ENCODE measurements around the gene EPSTI1. TPM values are rescaled to one million over a fixed set of nuclear protein-coding genes. Genes with fewer than 3 reads are reported as not detected.

The EPSTI1 gene
- total RNA-seq, 1 donor from 2014 or later, result 3.4 TPM

- no peak for ATAC-seq
Observed at GRCh38 chr13:42836930-42837690, 154.9 kb downstream of the EPSTI1 start.

Other genes with a start within 250 kb of the EPSTI1 start
- not detected for gene FAM216B, start 210.7 kb downstream of the EPSTI1 start, total RNA-seq
- gene DNAJC15, start 31.3 kb upstream of the EPSTI1 start, total RNA-seq, result 4.9 TPM